ENCODE measurements around the gene CEP55.
"Not testable (repeated sequence)": the region's sequence is repeated elsewhere in the genome, so short reads cannot be mapped to it uniquely, and the experiment has no call there.

CEP55 gene

GRCh38 chr10:93535293-93535692 is 38.9 kb downstream of the CEP55 start:
- no peak for DNase-seq (ENCODE audit: low read depth in 1 of 2, low spot score in 1 of 2)
- Histone ChIP-seq H3K27ac (replicated peaks) (no peak overlapping the region), H3K27me3 (ENCODE audit: insufficient read depth, poor library complexity, severe bottlenecking) (no peaks in the 10 kb centered on the region), H3K4me3 (replicated peaks; ENCODE audit: insufficient read depth, low read length) (no peak overlapping the region)
- TF ChIP-seq POLR2AphosphoS5 (IDR thresholded peaks at IDR 0.05; ENCODE audit: low read depth), result no peak
- TF ChIP-seq GABPA (IDR thresholded peaks at IDR 0.05; ENCODE audit: low read depth), result no peak
- TF ChIP-seq REST (IDR thresholded peaks at IDR 0.05; ENCODE audit: insufficient replicate concordance, low read depth), result no peak
- no peak for TF ChIP-seq SPI1 (IDR thresholded peaks at IDR 0.05; ENCODE audit: borderline replicate concordance, low read depth)
- TF ChIP-seq CTCF (IDR thresholded peaks at IDR 0.05; ENCODE audit: insufficient read depth, low read length), result no peak

- not testable (repeated sequence) for H3K4me3 ChIP-seq (replicated peaks; ENCODE audit: insufficient read depth, low read length); H3K27ac ChIP-seq (replicated peaks); H3K27me3 ChIP-seq (ENCODE audit: insufficient read depth, poor library complexity, severe bottlenecking); DNase-seq (ENCODE audit: low read depth in 1 of 2, low spot score in 1 of 2)
These were observed 44.5 kb downstream of the CEP55 start for GRCh38 chr10:93540871-93541270.

GRCh38 chr10:93541402-93542357 is 45.3 kb downstream of the CEP55 start:
- peaks cover 2% of the 10 kb centered on the region for H3K27me3 ChIP-seq (ENCODE audit: insufficient read depth, poor library complexity, severe bottlenecking)
- no peak for DNase-seq (ENCODE audit: low read depth in 1 of 2, low spot score in 1 of 2)
- TF ChIP-seq GABPA (IDR thresholded peaks at IDR 0.05; ENCODE audit: low read depth) (no peak), REST (IDR thresholded peaks at IDR 0.05; ENCODE audit: insufficient replicate concordance, low read depth) (no peak), POLR2AphosphoS5 (IDR thresholded peaks at IDR 0.05; ENCODE audit: low read depth) (no peak), SPI1 (IDR thresholded peaks at IDR 0.05; ENCODE audit: borderline replicate concordance, low read depth) (no peak), CTCF (IDR thresholded peaks at IDR 0.05; ENCODE audit: insufficient read depth, low read length) (peak; percentile 30)
- no peak overlapping the region for H3K4me3 ChIP-seq (replicated peaks; ENCODE audit: insufficient read depth, low read length)
- no peak overlapping the region for H3K27ac ChIP-seq (replicated peaks)

- Histone ChIP-seq H3K27ac (replicated peaks) (no peak overlapping the region), H3K4me3 (replicated peaks; ENCODE audit: insufficient read depth, low read length) (no peak overlapping the region), H3K27me3 (ENCODE audit: insufficient read depth, poor library complexity, severe bottlenecking) (peaks cover 2% of the 10 kb centered on the region)
- no peak for DNase-seq (ENCODE audit: low read depth in 1 of 2, low spot score in 1 of 2)
- no peak for TF ChIP-seq CTCF (IDR thresholded peaks at IDR 0.05; ENCODE audit: insufficient read depth, low read length)
- TF ChIP-seq GABPA (IDR thresholded peaks at IDR 0.05; ENCODE audit: low read depth), result no peak
- TF ChIP-seq POLR2AphosphoS5 (IDR thresholded peaks at IDR 0.05; ENCODE audit: low read depth), result no peak
- TF ChIP-seq REST (IDR thresholded peaks at IDR 0.05; ENCODE audit: insufficient replicate concordance, low read depth), result no peak
- no peak for TF ChIP-seq SPI1 (IDR thresholded peaks at IDR 0.05; ENCODE audit: borderline replicate concordance, low read depth)
These were observed 46.0 kb downstream of the CEP55 start for GRCh38 chr10:93542358-93542791.

- H3K27me3 ChIP-seq (ENCODE audit: insufficient read depth, poor library complexity, severe bottlenecking); H3K4me3 ChIP-seq (replicated peaks; ENCODE audit: insufficient read depth, low read length); H3K27ac ChIP-seq (replicated peaks); DNase-seq (ENCODE audit: low read depth in 1 of 2, low spot score in 1 of 2): not testable (repeated sequence)
These were observed 50.6 kb downstream of the CEP55 start for GRCh38 chr10:93546995-93547394.

Data from HL-60 (cell line).